ENCODE data around the gene NCL. TPM values are rescaled to one million over a fixed set of nuclear protein-coding genes. Genes with fewer than 3 reads are reported as not detected.

The NCL gene
- total and polyA plus RNA-seq, 2 donors from 2014 or later = 191 to 382 TPM

DNA sequence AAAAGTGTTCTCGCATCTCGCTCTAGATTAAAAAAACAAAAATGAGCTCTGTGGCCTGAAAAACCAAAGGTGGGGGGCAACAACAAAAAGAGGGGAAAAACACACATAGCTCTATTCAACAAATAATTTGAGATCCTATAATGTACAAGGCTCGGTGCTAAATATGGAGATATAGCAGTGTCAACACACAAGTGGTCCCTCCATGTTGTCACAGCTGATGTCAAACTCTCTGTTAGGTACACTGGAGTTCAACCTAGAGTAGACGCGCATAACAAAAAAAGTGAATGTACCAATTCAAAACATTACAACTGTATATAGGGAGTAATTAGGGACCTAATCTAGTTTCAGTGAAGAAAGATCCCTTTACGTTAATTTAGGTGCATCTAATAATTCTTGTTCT lies 5.9 kb downstream of the NCL start:
- Histone ChIP-seq H3K4me1 (ENCODE audit: control insufficient read depth in 2 of 3, insufficient read depth in 2 of 3, low read depth in 1 of 3, low read length in 3 of 3) (peaks cover 0 to 16% (median 4%) of the 10 kb centered on the region in 3 donors), H3K9ac (ENCODE audit: low read length in 3 of 3) (no peak overlapping the region), H3K36me3 (ENCODE audit: control insufficient read depth in 2 of 3, insufficient read depth in 3 of 3, low read length in 3 of 3) (peaks cover 61 to 91% (median 89%) of the 10 kb centered on the region in 3 donors), H3K4me3 (ENCODE audit: low read length in 3 of 3) (no peak overlapping the region), H3K27ac (ENCODE audit: low read depth in 2 of 2, low read length in 2 of 2) (no peak overlapping the region), H3K9me3 (ENCODE audit: control insufficient read depth in 2 of 3, insufficient read depth in 1 of 3, low read length in 3 of 3) (no peaks in the 10 kb centered on the region), H3K27me3 (ENCODE audit: control insufficient read depth, insufficient read depth, low read length) (no peaks in the 10 kb centered on the region)
- no peak for FAIRE-seq
- no peak for DNase-seq
- intact Hi-C loops (cut with DNase I) = no loop called here
- no peak for TF ChIP-seq CTCF (IDR thresholded peaks at IDR 0.05; ENCODE audit: borderline replicate concordance, extremely low read depth, insufficient read depth)

- H3K9me3 ChIP-seq (ENCODE audit: control insufficient read depth in 2 of 3, insufficient read depth in 1 of 3, low read length in 3 of 3) = no peaks in the 10 kb centered on the region
- TF ChIP-seq CTCF (IDR thresholded peaks at IDR 0.05; ENCODE audit: borderline replicate concordance, extremely low read depth, insufficient read depth) = no peak
- no peak overlapping the region for H3K9ac ChIP-seq (ENCODE audit: low read length in 3 of 3)
- no peaks in the 10 kb centered on the region for H3K27me3 ChIP-seq (ENCODE audit: control insufficient read depth, insufficient read depth, low read length)
- no peak for FAIRE-seq
- H3K36me3 ChIP-seq (ENCODE audit: control insufficient read depth in 2 of 3, insufficient read depth in 3 of 3, low read length in 3 of 3) = peaks cover 61 to 91% (median 82%) of the 10 kb centered on the region in 3 donors
- DNase-seq = no peak
- peaks cover 0 to 6% (median 0%) of the 10 kb centered on the region in 3 donors for H3K4me1 ChIP-seq (ENCODE audit: control insufficient read depth in 2 of 3, insufficient read depth in 2 of 3, low read depth in 1 of 3, low read length in 3 of 3)
- intact Hi-C loops (cut with DNase I) = no loop called here
- no peak overlapping the region for H3K27ac ChIP-seq (ENCODE audit: low read depth in 2 of 2, low read length in 2 of 2)
- H3K4me3 ChIP-seq (ENCODE audit: low read length in 3 of 3) = no peak overlapping the region
Measured at GRCh38 chr2:231457101-231457500, 7.2 kb downstream of the NCL start.

DNA sequence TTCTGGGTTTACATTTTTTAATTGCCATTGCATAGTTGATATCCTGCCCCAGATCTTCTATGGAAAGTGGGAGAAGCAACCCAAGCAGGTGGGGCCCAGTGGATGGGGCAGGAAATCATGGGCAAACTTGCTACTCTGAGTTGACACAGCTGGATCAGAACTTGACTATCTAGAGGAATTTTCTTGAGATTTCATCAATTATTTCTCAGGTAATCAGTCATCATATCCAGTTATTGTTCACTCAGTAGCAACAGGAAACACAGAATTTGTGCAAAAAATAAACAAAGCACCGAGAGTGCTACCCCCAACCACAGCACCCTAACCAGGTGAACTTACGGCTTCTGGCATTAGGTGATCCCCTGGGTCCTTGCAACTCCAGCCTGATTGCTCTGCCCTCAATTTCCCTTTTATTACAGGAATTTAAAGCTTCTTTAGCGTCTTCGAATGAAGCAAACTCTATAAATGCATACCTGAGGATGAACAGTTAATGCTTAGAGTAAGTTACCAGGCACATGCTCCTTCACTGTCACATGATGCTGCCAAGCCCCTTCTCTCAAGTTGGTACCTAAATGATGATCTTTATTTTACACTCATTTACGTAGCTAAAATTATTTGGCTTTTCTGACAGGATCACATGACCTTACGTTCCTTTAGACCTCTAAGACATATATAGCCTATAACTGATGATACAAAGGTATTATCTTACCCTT lies 7.8 kb downstream of the NCL start:
- no peak overlapping the region for H3K9ac ChIP-seq (ENCODE audit: low read length in 3 of 3)
- TF ChIP-seq CTCF (IDR thresholded peaks at IDR 0.05; ENCODE audit: borderline replicate concordance, extremely low read depth, insufficient read depth) = no peak
- intact Hi-C loops (cut with DNase I) = no loop called here
- H3K4me3 ChIP-seq (ENCODE audit: low read length in 3 of 3) = no peak overlapping the region
- H3K27ac ChIP-seq (ENCODE audit: low read depth in 2 of 2, low read length in 2 of 2) = no peak overlapping the region
- no peaks in the 10 kb centered on the region for H3K27me3 ChIP-seq (ENCODE audit: control insufficient read depth, insufficient read depth, low read length)
- no peaks in the 10 kb centered on the region for H3K9me3 ChIP-seq (ENCODE audit: control insufficient read depth in 2 of 3, insufficient read depth in 1 of 3, low read length in 3 of 3)
- H3K36me3 ChIP-seq (ENCODE audit: control insufficient read depth in 2 of 3, insufficient read depth in 3 of 3, low read length in 3 of 3) = peaks cover 58 to 88% (median 76%) of the 10 kb centered on the region in 3 donors
- peaks cover 0 to 3% (median 0%) of the 10 kb centered on the region in 3 donors for H3K4me1 ChIP-seq (ENCODE audit: control insufficient read depth in 2 of 3, insufficient read depth in 2 of 3, low read depth in 1 of 3, low read length in 3 of 3)
- FAIRE-seq (no peak), DNase-seq (no peak)
